Right ventricle myocardium inferior (tissue), 1 donor: Measurements from ENCODE around the gene CCDC177. TPM values are rescaled to one million over a fixed set of nuclear protein-coding genes. Genes with fewer than 3 reads are reported as not detected.

Experiments
- ATAC-seq: fragments of 200-7000 bp; cut with Tn5 transposase; one replicate; pipeline ENCODE4 v1.9.1; 2020; ENCODE audit warnings: mild to moderate bottlenecking, moderate library complexity
- DNase-seq: peaks from one replicate; pipeline ENCODE4 v3.0.0; 2021; ENCODE audit errors: missing footprints
- intact Hi-C: fragments of 100-400 bp; cut with DNase I; formaldehyde crosslinking; loops from one replicate; pipeline ENCODE4 v1.11.0; 2022
- total RNA-seq: library from RNA; stranded (reverse); fragmentation: NEBNext Ultra II Directional; extraction: Animal tissue kit (Norgen Biotek cat#: 25700); gene quantifications from one replicate; pipeline ENCODE4 v1.2.1, GENCODE V29; 2021
- donor health status: DM: no; HTN: yes; CAD: no; lungs with severe emphysema.

Gene CCDC177
- total RNA-seq, 1 donor from 2014 or later = not detected

GRCh38 chr14:69539631-69540410, 34.9 kb downstream of the CCDC177 start:
- DNase-seq (peak; percentile 76), ATAC-seq (no peak)
- intact Hi-C loops = loop anchor here (5.0 kb wide), 1 partner anchor 32 kb away; the partner anchor contains the start of gene CCDC177

GRCh38 chr14:69538766-69539165, 35.9 kb downstream of the CCDC177 start:
- no peak for ATAC-seq
- intact Hi-C loops = loop anchor here (5.0 kb wide), 1 partner anchor 34 kb away; the partner anchor contains the start of gene CCDC177

GRCh38 chr14:69537900-69538299, 36.8 kb downstream of the CCDC177 start:
- intact Hi-C loops = loop anchor here (5.0 kb wide), 1 partner anchor 34 kb away; the partner anchor contains the start of gene CCDC177
- DNase-seq = no peak
- no peak for ATAC-seq

More at GRCh38 chr14:69538766-69539165, 35.9 kb downstream of the CCDC177 start:
- DNase-seq = no peak

GRCh38 chr14:69536971-69537370, 37.7 kb downstream of the CCDC177 start:
- intact Hi-C loops = loop anchor here (5.0 kb wide), 1 partner anchor 35 kb away; the partner anchor contains the start of gene CCDC177
- DNase-seq (no peak), ATAC-seq (no peak)

- DNase-seq = no peak
- no peak for ATAC-seq
- intact Hi-C loops = loop anchor here (5.0 kb wide), 1 partner anchor 37 kb away; the partner anchor contains the start of gene CCDC177
Measured at GRCh38 chr14:69535230-69535848, 39.3 kb downstream of the CCDC177 start.

- intact Hi-C loops = no loop called here
- ATAC-seq = no peak
- no peak for DNase-seq
Measured at GRCh38 chr14:69532561-69533340, 41.9 kb downstream of the CCDC177 start.

GRCh38 chr14:69531135-69531534, 43.5 kb downstream of the CCDC177 start:
- no peak for ATAC-seq
- intact Hi-C loops = no loop called here
- DNase-seq = no peak

GRCh38 chr14:69530095-69530494, 44.6 kb downstream of the CCDC177 start:
- DNase-seq (no peak), ATAC-seq (no peak)
- intact Hi-C loops = no loop called here

- ATAC-seq (no peak), DNase-seq (no peak)
- intact Hi-C loops = no loop called here
Measured at GRCh38 chr14:69529563-69529962, 45.1 kb downstream of the CCDC177 start.

- ATAC-seq = no peak
- intact Hi-C loops = no loop called here
- no peak for DNase-seq
Measured at GRCh38 chr14:69528930-69529329, 45.7 kb downstream of the CCDC177 start.

- ATAC-seq (no peak), DNase-seq (no peak)
- intact Hi-C loops = no loop called here
Measured at GRCh38 chr14:69528143-69528542, 46.5 kb downstream of the CCDC177 start.

- intact Hi-C loops = no loop called here
- DNase-seq = no peak
- no peak for ATAC-seq
Measured at GRCh38 chr14:69527635-69528034, 47.0 kb downstream of the CCDC177 start.

- intact Hi-C loops = no loop called here
- DNase-seq = no peak
- ATAC-seq = no peak
Measured at GRCh38 chr14:69525896-69526295, 48.8 kb downstream of the CCDC177 start.

- intact Hi-C loops = no loop called here
- no peak for ATAC-seq
Measured at GRCh38 chr14:69522026-69522425, 52.6 kb downstream of the CCDC177 start.

More at GRCh38 chr14:69522026-69522425, 52.6 kb downstream of the CCDC177 start:
- no peak for DNase-seq

Other genes starting within 250 kb of the CCDC177 start
- gene ERH, start 176.6 kb downstream of the CCDC177 start, total RNA-seq = 110 TPM
- gene SLC39A9, start 176.2 kb downstream of the CCDC177 start, total RNA-seq = 18.0 TPM
- gene PLEKHD1, start 90.1 kb downstream of the CCDC177 start, total RNA-seq = 0.32 TPM
- 22.4 TPM for gene SUSD6, start 36.7 kb upstream of the CCDC177 start, total RNA-seq
- 120 TPM for gene SRSF5, start 192.3 kb upstream of the CCDC177 start, total RNA-seq
- not detected for gene SLC10A1, start 222.4 kb upstream of the CCDC177 start, total RNA-seq